ENCODE data around the gene LPP.

LPP gene

DNA sequence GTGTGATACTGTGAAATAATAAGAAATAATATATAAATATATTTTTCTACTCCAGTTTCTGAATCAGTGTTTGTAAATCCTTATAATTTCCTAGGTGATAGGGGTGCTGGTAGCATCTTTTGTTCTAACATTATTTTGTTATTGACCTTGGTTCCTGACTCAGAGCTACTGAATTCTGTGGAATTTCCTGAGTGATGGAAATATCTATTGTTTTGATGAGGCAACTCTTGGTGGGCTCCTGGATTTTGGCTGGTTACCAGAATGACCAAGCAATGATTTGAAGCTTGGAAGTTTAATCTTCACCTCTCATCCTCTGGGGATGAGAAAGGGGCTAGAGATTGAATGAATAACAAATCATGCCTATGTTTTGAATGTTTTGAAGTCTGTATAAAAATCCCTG is 377.3 kb downstream of the LPP start:
- Histone ChIP-seq H3K27ac (peak overlapping the region; percentile 40), H3K4me3 (ENCODE audit: low read depth, low read length) (no peak overlapping the region), H3K36me3 (replicated peaks) (no peaks in the 10 kb centered on the region), H3K27me3 (replicated peaks) (no peaks in the 10 kb centered on the region)
- in situ Hi-C loops (cut with HindIII; ENCODE audit: low pct_ligation_motif_present, low sequenced_read_pairs) = no loop called here
- peak; percentile 85 for DNase-seq
- TF ChIP-seq, protein P1, sequence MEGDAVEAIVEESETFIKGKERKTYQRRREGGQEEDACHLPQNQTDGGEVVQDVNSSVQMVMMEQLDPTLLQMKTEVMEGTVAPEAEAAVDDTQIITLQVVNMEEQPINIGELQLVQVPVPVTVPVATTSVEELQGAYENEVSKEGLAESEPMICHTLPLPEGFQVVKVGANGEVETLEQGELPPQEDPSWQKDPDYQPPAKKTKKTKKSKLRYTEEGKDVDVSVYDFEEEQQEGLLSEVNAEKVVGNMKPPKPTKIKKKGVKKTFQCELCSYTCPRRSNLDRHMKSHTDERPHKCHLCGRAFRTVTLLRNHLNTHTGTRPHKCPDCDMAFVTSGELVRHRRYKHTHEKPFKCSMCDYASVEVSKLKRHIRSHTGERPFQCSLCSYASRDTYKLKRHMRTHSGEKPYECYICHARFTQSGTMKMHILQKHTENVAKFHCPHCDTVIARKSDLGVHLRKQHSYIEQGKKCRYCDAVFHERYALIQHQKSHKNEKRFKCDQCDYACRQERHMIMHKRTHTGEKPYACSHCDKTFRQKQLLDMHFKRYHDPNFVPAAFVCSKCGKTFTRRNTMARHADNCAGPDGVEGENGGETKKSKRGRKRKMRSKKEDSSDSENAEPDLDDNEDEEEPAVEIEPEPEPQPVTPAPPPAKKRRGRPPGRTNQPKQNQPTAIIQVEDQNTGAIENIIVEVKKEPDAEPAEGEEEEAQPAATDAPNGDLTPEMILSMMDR (IDR thresholded peaks at IDR 0.05; ENCODE audit: low read depth, low read length, missing control alignments) = no peak

DNA sequence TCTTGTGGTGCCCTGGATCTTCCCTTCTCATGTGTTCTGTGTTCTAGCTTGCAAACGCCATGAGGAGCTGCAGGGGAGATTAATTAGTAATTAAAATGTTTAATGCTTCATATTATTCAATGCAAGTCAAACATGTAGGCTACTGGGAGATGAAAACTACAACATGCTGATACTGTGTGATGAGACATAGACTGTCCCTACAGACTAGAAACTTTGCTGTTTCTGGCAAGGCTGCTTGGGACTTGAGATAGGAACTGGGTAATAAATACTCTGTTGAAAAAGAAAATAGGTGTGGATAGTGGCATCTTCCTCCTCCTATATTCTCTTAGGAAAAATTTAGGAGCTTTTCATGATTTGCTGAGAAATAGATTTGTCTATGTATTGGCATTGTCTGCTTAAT is 379.2 kb downstream of the LPP start:
- no peaks in the 10 kb centered on the region for H3K36me3 ChIP-seq (replicated peaks)
- no peak overlapping the region for H3K4me3 ChIP-seq (ENCODE audit: low read depth, low read length)
- in situ Hi-C loops (cut with HindIII; ENCODE audit: low pct_ligation_motif_present, low sequenced_read_pairs) = no loop called here
- no peak for DNase-seq
- H3K27ac ChIP-seq = no peak overlapping the region
- TF ChIP-seq, protein P1 (IDR thresholded peaks at IDR 0.05; ENCODE audit: low read depth, low read length, missing control alignments) = no peak
- no peaks in the 10 kb centered on the region for H3K27me3 ChIP-seq (replicated peaks)

DNA sequence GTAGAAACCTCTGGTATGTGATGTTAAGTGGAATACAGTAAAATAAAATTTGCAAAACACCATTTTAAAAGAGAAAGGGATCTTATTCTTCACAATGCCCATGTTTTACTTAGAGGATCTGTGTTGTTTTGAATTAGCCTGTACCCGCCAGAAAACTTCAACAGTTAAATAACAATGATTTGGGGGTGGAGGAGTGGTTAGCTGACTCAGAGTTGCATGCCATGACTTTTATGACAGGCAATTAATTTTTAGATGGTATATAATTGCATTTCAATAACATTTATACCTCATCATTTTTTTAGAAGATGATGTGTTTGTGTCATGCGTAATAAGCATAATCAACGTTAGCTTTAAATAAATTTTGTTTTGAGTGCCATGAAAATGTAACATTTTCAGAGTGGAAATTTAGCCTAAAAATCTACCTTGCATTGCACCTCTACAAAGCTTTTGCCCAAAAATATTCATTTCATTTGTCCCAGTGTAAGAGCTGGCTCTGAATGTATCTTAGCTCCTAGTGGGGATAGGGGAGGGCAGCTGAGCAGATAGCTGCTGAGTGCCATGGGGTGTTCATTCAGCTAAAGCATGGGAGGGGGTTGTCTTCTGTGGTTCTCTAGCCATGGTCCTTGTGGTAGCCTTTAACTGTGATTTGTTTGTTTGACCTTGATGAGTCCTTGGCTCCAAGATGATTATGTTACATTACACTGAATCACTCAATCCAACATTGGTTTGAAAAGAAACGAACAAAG is 379.8 kb downstream of the LPP start:
- H3K27me3 ChIP-seq (replicated peaks) = no peaks in the 10 kb centered on the region
- H3K27ac ChIP-seq = peak overlapping the region; percentile 23
- no peak overlapping the region for H3K4me3 ChIP-seq (ENCODE audit: low read depth, low read length)
- TF ChIP-seq, protein P1 (IDR thresholded peaks at IDR 0.05; ENCODE audit: low read depth, low read length, missing control alignments) = no peak
- no peak for DNase-seq
- no peaks in the 10 kb centered on the region for H3K36me3 ChIP-seq (replicated peaks)
- in situ Hi-C loops (cut with HindIII; ENCODE audit: low pct_ligation_motif_present, low sequenced_read_pairs) = no loop called here

DNA sequence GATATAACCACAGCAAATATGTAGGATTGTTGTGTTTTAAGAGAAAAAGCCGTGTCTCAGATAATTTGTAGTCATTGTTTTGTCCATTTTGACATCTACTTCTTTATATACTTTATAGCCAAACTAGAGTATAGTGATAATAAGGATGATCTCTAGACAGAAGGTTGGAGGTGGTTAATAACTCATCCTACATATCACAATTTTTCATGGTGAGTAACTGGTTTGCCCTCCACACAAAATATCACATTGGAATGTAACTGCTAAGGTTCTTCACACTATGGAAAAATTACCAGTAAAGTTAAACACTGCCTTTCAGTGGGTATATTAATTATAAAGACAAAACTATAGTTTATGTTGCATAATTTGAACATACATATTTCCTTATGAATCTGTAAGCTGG is 380.7 kb downstream of the LPP start:
- Histone ChIP-seq H3K36me3 (replicated peaks) (no peaks in the 10 kb centered on the region), H3K27me3 (replicated peaks) (no peaks in the 10 kb centered on the region), H3K27ac (peak overlapping the region; percentile 23), H3K4me3 (ENCODE audit: low read depth, low read length) (no peak overlapping the region)
- no peak for DNase-seq
- TF ChIP-seq, protein P1 (IDR thresholded peaks at IDR 0.05; ENCODE audit: low read depth, low read length, missing control alignments) = no peak
- in situ Hi-C loops (cut with HindIII; ENCODE audit: low pct_ligation_motif_present, low sequenced_read_pairs) = no loop called here

DNA sequence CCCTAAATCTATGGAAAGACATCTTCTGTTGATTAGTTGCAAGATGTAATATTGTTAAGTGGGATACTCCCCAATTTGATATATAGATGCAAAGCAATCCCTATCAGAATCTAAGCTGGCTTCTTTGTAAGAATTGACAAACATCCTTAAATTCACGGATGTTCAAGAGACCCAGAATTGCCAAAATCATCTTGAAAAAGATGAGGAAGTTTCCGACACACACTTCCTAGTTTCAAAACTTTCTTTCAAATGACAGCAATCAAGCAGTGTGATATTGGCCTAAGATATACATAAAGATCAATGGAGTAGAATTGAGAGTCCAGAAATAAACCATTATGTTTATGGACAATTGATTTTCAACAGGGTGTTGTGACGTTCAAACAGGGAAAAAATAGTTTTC is 383.6 kb downstream of the LPP start:
- DNase-seq = no peak
- TF ChIP-seq, protein P1 (IDR thresholded peaks at IDR 0.05; ENCODE audit: low read depth, low read length, missing control alignments) = no peak
- H3K4me3 ChIP-seq (ENCODE audit: low read depth, low read length) = no peak overlapping the region
- no peak overlapping the region for H3K27ac ChIP-seq
- in situ Hi-C loops (cut with HindIII; ENCODE audit: low pct_ligation_motif_present, low sequenced_read_pairs) = no loop called here
- no peaks in the 10 kb centered on the region for H3K27me3 ChIP-seq (replicated peaks)
- no peaks in the 10 kb centered on the region for H3K36me3 ChIP-seq (replicated peaks)

DNA sequence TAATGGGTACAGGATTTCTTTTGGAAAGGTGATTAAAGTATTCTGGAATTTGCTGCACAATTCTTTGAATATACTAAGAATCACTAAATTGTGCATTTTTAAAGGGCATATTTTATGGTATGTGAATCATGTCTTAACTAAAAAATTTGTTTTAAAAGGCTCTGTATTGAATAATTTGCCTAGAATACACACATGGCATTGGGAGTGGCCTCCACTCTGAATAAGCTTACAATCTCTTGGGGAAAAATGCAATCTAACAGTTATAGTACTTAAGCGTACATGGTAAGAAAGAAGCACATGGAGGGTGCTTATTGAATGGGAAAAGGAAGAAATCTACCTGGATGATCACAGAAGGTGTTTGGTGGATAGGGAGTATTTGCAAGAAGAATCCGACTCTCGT is 385.1 kb downstream of the LPP start:
- TF ChIP-seq, protein P1 (IDR thresholded peaks at IDR 0.05; ENCODE audit: low read depth, low read length, missing control alignments) = no peak
- in situ Hi-C loops (cut with HindIII; ENCODE audit: low pct_ligation_motif_present, low sequenced_read_pairs) = no loop called here
- no peak for DNase-seq

More for the DNA sequence above, 385.1 kb downstream of the LPP start:
- H3K27ac ChIP-seq = no peak overlapping the region
- no peaks in the 10 kb centered on the region for H3K27me3 ChIP-seq (replicated peaks)
- no peaks in the 10 kb centered on the region for H3K36me3 ChIP-seq (replicated peaks)
- H3K4me3 ChIP-seq (ENCODE audit: low read depth, low read length) = no peak overlapping the region
